ENCODE data around the gene YPEL3.
"Not testable (repeated sequence)": the region's sequence is repeated elsewhere in the genome, so short reads cannot be mapped to it uniquely, and the experiment has no call there.

The YPEL3 gene, protein sequence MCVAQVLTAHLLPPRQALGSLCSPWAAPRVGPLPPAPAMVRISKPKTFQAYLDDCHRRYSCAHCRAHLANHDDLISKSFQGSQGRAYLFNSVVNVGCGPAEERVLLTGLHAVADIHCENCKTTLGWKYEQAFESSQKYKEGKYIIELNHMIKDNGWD

DNA sequence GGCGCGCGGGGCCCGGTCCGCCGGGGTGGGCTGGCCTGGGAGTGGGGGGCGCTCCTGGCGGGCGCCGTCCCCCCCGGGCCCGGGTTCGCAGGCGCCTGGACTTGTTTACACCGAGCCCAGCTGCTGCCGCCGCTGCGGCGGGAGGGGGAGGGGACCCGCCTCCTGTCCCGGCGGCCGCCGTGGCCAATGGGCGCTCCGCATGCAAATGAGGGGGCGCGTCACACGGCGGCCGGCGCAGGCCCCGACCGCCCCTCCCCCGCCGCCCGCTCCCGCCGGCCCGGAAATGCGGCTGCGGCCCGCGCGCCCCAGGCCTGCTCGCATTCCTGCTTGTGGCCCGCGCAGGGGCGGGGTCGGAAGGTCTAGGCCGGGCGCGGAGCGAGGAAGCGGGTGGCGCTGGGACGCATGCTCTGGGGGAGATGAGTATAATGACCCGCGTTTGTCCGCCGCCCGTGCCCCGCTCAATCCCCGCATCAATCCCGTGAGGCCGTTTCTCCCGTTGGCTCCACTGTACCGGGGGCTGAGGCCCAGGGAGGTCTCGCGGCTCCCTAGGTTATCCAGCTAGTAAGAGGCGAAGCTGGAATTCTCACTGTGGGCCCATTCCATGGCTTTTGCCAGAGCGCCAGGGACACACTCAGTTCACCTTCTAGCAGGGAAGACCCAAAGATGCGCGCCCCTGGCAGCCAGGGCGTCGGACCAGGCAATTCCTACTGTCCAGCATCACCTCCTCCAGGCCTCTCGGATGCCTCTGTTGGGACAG, at the start of gene YPEL3:
TSS of gene YPEL3 (minus strand) at position 109 of the 757 bp plus-strand sequence. CDS start 731 bp downstream, outside the sequence.
- DNase-seq (ENCODE audit: low spot score) = peak; percentile 99

DNA sequence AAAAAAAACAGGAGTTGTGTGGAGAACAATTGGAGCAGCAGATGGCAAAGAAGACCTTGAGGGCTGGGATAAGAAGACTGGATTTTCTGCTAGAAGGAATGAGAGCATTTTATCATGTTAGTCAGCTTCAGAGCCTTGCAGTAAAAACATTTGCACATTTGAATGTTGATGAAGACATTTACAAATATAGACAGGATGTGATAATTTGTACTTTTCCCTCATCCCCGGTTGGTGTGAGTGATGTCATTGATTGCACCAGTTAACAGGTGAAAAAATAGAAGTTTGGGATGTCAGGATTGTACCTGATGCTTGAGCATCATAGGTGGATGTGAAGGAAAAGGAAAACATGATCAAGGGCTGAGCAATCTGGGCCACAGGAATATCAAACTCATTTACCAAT, 49.6 kb upstream of the YPEL3 start:
- no peak for DNase-seq (ENCODE audit: low spot score)

DNA sequence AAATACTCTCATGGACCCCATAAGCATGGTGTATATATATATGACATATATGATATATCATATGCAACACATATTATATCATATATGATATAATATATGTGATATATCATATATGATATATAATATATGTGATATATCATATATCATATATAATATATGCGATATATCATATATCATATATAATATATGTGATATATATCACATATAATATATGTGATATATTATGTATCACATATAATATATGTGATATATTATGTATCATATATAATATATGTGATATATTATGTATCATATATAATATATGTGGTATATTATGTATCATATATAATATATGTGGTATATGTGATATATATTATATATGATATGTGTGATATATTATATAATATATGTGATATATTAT, 48.9 kb upstream of the YPEL3 start:
- DNase-seq (ENCODE audit: low spot score) = no peak

DNA sequence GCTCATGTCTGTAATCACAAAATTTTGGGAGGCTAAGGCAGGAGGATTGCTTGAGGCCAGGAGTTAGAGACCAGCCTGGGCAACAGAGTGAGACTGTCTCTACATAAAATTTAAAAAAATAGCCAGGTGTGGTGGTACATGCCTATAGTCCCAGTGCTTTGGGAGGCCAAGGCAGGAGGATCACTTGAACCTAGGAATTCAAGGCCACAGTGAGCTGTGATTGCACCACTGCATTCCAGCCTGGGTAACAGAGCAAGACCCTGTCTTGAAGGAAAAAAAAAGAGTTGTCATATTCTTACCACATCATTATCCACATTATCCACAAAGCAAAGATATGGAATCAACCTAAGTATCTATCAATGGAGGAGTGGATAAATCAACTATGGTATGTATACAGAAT, 48.0 kb upstream of the YPEL3 start:
- no peak for DNase-seq (ENCODE audit: low spot score)

DNA sequence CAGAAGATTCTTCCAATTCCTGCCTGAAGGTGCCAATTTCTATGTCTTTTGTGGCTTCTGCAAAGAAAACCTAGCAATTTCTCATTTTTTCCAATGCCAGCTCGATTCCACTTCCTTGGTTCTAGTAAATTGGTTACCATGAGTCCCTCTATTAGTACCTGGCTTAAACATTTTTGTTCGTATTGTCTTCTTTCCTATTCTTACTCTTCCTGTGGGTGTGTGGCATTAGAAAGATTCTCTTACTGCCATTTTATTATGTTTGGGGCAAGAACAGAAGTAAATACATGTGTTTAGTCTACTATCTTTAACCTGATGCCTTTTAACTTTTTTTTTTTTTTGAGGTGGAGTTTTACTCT, 47.3 kb upstream of the YPEL3 start:
- no peak for DNase-seq (ENCODE audit: low spot score)

DNA sequence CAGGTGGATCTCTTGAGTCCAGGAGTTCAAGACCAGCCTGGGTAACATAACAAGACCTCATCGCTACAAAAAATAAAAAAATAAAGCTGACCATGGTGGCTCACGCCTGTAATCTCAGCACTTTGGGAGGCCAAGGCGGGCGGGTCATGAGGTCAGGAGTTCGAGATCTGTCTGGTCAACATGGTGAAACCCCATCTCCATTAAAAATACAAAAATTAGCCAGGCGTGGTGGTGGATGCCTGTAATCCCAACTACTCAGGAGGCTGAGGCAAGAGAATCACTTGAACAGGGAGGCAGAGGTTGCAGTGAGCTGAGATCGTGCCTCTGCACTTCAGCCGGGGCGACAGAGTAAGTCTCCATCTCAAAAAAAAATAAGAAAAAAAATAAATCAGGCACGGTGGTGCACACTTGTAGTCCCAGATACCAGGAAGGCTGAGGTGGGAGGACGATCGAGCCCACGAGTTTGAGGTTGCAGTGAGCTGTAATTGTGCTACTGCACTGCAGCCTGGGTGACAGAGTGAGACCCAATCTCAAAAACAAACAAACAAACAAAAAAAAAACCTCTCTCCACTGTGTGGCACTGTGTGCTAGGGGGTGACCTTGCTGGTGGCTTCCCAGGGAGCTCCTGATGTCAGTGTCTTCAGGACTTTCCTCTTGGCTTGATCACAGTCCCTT, 46.8 kb upstream of the YPEL3 start:
- no peak for DNase-seq (ENCODE audit: low spot score)

DNA sequence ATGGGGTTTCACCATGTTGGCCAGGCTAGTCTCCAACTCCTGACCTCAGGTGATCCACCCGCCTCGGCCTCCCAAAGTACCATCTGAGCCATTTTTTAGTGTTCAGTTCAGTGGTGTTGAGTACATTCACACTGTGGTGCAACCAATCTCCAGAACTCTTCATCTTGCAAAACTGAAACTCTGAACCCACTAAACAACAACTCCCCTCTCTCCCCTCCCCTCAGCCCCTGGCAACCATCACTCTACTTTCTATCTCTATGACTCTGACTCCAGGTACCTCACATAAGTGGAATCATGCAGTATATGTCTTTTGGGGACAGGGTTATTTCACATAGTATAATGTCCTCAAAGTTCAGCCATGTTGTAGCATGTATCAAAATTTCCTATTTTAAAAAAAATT, 45.7 kb upstream of the YPEL3 start:
- DNase-seq (ENCODE audit: low spot score) = no peak

DNA sequence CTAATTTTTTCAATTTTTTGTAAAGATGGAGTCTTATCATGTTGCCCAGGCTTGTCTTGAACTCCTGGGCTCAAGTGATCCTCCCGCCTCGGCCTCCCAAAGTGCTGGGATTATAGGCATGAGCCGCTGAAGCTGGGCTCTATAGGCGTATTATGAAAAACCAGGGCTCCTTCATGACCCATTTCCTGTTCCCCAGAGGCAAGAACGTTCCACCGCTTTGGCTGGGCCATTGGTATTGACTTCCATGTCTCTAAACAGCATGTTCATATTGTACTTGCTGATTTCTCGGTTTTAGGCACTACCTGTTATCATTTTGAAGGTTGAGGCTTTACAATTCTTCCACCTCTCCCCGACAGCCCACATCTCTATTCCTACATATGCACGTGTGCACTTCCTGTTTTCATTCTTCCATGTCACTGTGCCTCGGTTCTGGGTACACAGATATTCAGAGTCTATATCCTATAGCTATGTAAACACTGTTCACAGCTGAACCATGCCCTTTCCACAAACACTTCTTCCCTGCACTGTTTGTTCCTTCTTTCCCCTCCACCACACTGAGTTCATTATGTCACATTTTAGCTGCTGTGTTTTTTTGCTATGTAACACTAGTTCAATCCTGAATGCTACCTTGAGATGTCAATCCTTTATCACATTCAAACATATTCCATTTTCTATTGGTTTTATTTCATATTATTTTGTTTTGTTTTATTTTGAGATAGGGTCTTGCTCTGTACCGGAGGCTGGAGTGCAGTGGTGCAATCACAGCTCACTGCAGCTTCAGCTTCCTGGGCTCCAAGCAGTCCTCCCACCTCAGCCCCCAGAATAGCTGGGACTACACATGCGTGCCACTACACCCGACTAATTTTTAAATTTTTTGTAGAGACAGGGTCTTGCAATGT, 43.8 kb upstream of the YPEL3 start:
- no peak for DNase-seq (ENCODE audit: low spot score)

DNA sequence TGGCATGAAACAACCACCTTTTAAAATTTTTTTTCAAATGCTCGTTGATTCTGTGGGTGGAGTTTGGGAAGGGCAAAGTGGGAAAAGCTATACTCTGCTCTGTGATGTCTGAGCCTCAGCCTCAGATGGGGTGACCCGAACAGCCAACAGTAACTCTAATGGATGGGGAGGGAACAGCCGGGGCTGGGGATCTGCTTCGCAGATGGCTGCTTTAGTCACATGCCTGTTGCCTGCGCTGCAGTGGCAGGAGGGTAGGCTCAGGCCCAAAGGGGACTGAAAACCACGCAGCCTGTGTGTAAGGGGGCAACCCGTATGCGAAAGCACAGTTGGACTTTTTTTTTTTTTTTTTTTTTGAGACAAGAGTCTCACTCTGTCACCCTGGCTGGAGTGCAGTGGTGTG, 41.9 kb upstream of the YPEL3 start:
- no peak for DNase-seq (ENCODE audit: low spot score)

DNA sequence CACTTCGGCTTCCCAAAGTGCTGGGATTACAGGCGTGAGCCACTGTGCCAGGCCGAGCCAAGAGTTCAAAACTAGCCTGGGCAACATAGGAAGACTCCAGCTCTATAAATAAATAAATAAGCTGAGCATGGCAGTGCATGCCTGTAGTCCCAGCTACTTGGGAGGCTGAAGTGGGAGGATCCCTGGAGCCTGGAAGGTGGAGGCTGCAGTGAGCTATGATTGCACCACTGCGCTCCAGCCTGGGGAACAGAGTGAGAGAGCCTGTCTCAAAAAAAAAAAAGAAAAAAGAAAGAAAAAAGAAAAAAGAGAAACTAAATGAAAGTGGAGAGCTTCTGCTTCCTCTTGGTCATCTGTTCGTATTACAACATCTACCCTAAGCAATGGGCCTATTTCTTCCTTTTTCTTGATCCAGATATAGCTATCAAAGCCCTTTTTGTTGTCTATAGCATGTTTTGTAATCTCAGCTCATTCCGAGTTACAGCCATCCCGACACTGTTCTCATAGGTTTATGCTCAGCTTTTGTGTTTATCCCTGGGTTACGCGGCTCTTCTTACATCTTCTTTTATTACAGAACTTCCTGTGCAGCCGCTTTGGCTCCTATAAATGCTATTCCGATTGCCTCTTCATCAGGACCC, 41.1 kb upstream of the YPEL3 start:
- DNase-seq (ENCODE audit: low spot score) = no peak

DNA sequence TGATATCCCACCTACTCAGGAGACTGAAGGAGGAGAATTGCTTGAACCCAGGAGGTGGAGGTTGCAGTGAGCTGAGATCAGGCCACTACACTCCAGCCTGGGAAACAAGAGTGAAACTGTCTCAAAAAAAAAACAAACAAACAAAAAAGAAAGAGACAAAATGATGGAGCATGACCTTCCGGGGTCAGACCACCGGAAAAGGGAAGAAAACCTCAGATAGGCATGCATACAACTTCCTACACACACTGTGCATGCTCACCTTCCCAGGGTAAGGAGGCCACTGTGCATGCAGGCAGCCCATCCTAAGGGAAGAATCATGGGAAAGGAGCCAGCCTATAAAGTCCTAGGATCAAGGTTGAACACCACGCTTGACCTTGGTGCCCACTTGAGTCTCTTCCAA, 36.6 kb upstream of the YPEL3 start:
- DNase-seq (ENCODE audit: low spot score) = no peak

DNA sequence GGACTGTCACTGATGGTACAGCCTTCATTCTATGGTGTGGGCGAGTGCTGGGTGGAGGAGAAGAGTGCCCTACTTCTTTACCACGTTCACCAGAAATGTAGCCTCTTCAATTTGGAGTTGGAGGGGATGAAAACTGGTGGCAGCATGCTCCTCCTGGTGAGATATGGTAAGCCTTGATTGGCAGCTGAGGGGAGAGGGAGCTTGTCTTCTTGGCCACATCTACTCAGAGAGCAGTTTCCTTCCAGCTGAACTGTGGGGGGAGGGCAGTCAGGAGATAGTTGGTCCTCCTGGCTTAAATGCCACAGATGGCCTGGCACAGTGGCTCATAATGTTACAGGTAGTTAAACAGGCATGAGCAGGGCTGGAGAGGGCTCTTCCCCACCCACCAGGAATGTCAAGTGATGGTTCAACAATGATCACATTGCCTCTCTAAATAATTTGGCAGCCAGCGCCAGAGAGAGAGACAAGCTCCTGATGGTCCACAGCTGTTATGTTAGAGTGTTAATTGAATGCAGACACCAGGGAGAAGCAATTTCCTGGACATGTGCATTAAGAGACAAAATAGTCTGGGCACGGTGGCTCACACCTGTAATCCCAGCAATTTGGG, 36.0 kb upstream of the YPEL3 start:
- DNase-seq (ENCODE audit: low spot score) = no peak

DNA sequence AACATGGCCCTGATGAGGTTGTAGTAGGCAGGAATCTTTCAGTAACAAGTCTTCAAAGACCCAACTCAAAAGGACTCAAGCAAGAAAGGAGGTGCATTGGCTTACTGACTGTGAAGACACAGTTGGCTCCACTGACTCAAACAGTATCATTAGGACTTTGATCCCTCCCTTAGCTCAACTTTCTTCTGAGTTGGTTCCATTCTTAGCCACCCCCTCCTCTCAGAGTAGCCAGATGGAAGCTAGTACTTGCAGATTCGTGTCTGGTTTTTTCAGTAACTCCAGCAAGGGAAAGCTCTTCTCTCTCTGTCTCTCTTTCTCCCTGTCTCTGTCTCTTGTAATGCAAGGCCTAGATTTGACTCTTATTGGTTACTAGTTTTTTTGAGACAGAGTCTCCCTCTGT, 32.0 kb upstream of the YPEL3 start:
- no peak for DNase-seq (ENCODE audit: low spot score)

DNA sequence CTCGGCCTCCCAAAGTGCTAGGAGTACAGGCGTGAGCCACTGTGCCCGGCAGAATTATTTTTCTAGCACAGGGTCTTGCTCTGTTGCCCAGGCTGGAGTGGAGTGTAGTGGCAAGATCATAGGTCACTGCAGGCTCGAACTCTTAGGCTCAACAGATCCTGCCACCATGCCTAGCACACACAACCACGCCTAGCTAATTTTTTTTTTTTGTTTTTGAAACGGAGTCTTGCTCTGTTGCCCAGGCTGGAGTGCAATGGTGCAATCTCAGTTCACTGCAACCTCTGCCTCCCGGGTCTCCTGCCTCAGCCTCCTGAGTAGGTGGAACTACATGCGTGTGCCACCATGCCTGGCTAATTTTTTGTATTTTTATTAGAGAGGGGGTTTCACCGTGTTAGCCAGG, 29.7 kb upstream of the YPEL3 start:
- not testable (repeated sequence) for DNase-seq (ENCODE audit: low spot score)

DNA sequence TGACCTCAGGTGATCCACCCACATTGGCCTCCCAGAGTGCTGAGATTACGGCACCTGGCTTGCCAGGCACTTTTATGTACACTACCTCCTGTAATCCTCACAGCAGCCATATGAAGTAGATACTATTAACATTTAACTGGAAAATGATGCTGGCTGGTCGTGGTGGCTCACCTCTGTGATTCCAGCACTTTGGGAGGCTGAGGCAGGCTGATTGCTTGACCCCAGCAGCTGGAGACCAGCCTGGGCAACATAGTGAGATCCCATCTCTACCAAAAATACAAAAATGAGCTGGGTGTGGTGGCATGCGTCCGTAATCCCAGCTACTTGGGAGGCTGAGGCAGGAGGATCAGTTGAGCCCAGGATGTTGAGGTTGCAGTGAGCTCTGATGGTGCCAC, 29.0 kb upstream of the YPEL3 start:
- no peak for DNase-seq (ENCODE audit: low spot score)

DNA sequence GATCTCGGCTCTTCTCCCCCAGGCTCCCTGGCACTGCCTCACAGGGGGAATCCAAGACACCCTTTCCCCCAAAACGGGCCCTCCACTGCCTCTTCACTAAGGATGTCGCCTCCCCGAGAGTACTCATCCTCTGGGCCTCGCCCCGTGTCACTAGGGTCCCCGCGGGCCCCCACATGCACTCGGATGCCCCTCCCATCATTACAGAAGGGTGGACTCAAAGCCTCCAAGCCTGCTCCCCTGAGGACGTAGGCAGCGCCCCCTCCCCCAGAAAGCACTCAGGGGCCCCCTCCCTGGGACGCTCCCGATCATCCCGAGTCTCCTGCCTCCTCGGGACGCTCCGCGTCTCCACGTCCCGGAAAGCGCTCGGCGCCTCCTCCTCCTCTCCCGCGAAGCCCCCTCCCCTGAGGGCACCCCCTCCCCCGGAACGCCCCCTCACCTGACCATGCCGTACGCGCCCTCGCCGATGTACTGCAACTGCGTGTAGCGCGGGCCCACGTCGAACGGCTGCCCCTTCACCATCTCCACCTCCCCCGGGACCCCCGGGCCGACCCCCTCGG, 26.7 kb upstream of the YPEL3 start:
- DNase-seq (ENCODE audit: low spot score) = peak; percentile 27

DNA sequence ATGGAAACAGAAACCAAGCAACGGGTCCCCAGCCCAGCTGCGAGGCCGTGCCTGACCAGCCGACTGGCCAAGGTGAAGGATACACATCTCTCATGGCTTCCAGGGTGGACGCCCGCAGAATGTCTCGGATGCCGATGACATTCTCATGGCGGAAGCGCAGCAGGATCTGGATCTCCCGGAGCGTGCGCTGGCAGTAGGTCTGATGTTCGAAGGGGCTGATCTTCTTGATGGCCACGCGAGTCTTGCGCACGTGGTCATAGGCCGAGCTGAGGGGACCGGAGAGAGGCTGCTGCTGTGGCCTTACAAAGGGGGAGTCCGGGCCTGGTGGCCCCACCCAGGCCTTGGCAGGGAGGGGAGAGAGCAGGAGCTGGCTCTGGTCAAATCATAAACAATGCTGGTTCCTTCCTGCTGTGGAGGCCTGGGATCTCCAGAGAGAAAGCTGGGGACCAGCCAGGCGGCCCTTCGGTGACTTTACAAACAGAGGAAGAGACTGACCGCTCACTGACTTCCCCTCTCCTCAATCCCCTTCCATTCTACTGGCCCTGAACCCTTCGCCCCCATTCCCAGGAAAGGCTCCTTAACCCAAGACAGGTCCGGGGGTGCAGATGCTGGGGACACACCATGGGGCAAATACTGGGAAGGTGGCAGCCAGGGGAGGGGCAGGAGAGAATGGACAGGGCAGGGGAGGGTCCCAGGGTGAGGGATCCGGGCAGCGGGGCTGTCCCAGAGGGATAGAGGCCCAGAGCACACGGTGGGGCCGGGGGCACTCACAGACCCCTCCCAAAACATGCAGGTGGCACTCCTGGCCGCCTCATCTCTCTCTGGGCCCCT, 25.9 kb upstream of the YPEL3 start:
- DNase-seq (ENCODE audit: low spot score) = peak; percentile 69

DNA sequence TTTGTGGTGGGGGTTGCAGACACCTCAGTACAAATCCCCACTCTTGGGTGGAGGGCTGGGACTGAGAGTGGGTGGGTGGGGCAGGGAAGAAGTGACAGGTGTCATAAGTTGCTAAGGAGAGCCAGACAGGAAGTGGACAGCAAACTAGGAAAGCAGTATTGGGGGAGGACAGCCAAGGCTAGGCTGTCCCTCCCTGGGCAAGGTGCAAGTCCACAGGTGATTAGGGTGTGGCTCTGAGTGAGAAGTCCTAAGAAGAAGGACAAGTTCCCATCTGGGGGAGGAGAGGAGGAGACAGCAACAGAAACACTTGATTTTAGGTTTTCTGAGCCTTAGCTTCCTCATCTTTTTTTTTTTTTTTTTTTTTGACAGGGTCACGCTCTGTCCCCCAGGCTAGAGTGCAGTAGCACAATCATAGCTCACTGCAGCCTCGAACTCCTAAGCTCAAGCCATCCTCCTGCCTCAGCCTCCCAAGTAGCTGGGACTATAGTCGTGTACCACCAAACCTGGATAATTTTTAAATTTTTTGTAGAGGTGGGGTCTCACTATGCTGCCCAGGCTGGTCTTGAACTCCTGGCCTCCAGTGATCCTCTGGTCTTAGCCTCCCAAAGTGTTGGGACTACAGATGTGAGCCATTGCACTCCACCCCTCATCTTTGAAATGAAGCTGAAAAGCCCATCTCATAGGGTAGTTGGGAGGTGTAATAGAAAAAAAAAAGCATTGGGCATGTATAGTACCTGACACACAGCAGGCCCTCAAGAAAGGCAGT, 24.5 kb upstream of the YPEL3 start:
- no peak for DNase-seq (ENCODE audit: low spot score)

DNA sequence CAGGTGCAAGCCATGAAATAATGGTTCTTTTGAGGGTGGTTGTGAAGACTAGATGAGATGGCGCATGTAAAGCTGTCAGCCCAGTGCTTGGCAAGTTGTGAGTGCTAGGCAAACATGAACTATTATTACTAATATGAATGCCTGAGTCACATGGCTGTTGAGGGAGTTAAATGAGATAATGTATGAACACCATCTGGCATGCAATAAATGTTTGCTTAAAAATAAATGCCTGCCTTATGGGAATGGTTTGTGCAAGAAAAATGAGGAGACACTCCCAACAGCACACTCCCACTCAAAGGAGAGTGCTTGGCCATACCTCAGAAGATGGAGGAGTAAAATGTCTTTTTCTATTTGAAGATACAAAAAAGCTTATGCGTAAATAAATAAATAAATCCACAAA, 23.4 kb upstream of the YPEL3 start:
- no peak for DNase-seq (ENCODE audit: low spot score)

DNA sequence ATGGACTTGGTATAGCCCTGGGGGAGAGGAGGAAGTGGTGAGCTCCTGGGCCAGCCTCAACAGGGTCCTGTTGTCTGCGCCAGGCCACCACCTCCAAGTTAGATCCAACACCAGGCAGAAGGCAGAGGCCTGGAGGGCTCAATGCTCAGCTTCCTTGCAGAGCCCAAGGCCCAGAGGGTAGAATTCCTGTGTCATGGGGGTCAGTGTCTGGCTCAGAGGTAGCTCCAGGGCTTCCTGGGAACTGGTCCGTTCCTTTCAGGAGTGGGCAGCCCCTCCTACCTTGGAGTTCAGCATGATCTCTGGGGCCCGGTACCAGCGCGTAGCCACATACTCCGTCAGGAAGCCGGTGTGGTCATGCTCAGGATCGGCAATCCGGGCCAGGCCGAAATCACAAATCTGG, 21.8 kb upstream of the YPEL3 start:
- DNase-seq (ENCODE audit: low spot score) = no peak

All from hepatic stellate cell (primary cell).